Testis (tissue), 3 donors: ENCODE measurements around the gene MTCL1. TPM values are rescaled to one million over a fixed set of nuclear protein-coding genes. Genes with fewer than 3 reads are reported as not detected.

Experiments
- DNase-seq: peaks from one replicate; pipeline ENCODE4 v3.0.0-alpha.2; 2019
- H3K27ac ChIP-seq, 2 donors: fragments of 200-600 bp; sonication (generic); one replicate each; pipeline ENCODE4 v1.5.1; 2019
- H3K27me3 ChIP-seq: fragments of 200-600 bp; sonication (generic); one replicate; pipeline ENCODE4 v1.5.1; 2019
- H3K36me3 ChIP-seq: fragments of 200-600 bp; sonication (generic); one replicate; pipeline ENCODE4 v1.5.1; 2017; ENCODE audit warnings: low read depth; ENCODE audit errors: missing control alignments
- H3K4me1 ChIP-seq: fragments of 200-600 bp; sonication (generic); one replicate; pipeline ENCODE4 v1.5.1; 2019
- H3K4me3 ChIP-seq, 2 donors: fragments of 200-600 bp; sonication (generic); one replicate each; pipeline ENCODE4 v1.5.1; 2017 to 2019
- H3K9me3 ChIP-seq: fragments of 200-600 bp; sonication (generic); one replicate; pipeline ENCODE4 v1.5.1; 2017
- CTCF ChIP-seq, 3 experiments: fragments of 450-650 bp in 2 of 3; fragments of 200-600 bp in 1 of 3; sonication (generic) in 1 of 3; IDR thresholded peaks; one replicate each; pipeline ENCODE4 v1.5.1; 2016 to 2019; ENCODE audit warnings: antibody characterized with exemption in 3 of 3, mild to moderate bottlenecking in 2 of 3, moderate library complexity in 1 of 3
- POLR2A ChIP-seq: fragments of 450-650 bp; IDR thresholded peaks from one replicate; pipeline ENCODE4 v1.6.1; 2017; ENCODE audit warnings: antibody characterized with exemption, mild to moderate bottlenecking, moderate library complexity
- WGBS, 2 donors: methylation state at CpG; one replicate each; pipeline ENCODE4 v1.1.5; 2018; 5-methylcytosine and 5-hydroxymethylcytosine counted together
- intact Hi-C: fragments of 100-400 bp; cut with DNase I; formaldehyde crosslinking; loops from one replicate; pipeline ENCODE4 v1.15.1; 2023; ENCODE audit warnings: low total_unique reads
- polyA plus RNA-seq: library from polyadenylated mRNA; stranded (reverse); fragments of 350-450 nt; fragmentation: Illumina TruSeq; extraction: RNeasy Lipid Tissue Mini Kit (QIAGEN cat#74804); gene quantifications from one replicate; pipeline ENCODE4 v1.2.3, GENCODE V29; 2014; ENCODE audit warnings: low read depth, low replicate concordance; ENCODE audit not compliant: insufficient read depth
- total RNA-seq, 2 donors: library from RNA; depleted of rRNA; stranded (reverse); fragments of >200 nt; gene quantifications; one replicate each; pipeline ENCODE4 v1.2.3, GENCODE V29; 2016

MTCL1 gene
- total and polyA plus RNA-seq, 3 donors from 2014 or later, result 27.5 to 139 (median 95.8) TPM

DNA sequence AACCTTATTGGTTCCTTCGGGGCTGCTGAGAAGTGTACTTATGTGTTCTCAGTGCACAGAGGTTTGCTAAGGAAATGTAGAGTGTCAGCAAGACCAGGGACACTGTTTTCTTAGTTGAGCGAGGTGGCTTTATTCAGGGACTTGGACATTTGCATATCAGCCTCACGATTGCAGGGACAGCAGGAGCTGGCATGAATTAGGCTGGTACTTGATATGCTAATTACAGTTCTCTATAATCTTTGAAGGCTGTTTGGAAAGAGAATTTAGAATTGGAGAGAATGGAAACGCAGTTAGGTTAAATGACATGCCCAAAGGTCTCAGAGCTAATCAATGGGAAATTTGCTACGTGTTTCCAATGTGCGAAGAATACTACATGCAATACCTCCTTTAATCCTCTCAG lies 18.7 kb upstream of the MTCL1 start:
- Histone ChIP-seq H3K9me3 (no peaks in the 10 kb centered on the region), H3K4me1 (peaks cover 15% of the 10 kb centered on the region), H3K36me3 (no peaks in the 10 kb centered on the region), H3K27me3 (no peaks in the 10 kb centered on the region), H3K4me3 (no peak overlapping the region), H3K27ac (peak overlapping the region in 1 of 2 donors; percentile 8)
- intact Hi-C loops, result no loop called here
- DNase-seq, result no peak
- 48 to 56% methylated on average over 6 of the region's 6 CpGs for WGBS, 2 donors
- TF ChIP-seq CTCF (IDR thresholded peaks at IDR 0.05) (no peak), POLR2A (no peak)

- Histone ChIP-seq H3K27me3 (no peaks in the 10 kb centered on the region), H3K4me1 (peaks cover 15% of the 10 kb centered on the region), H3K36me3 (no peaks in the 10 kb centered on the region), H3K27ac (peak overlapping the region; percentile 7 to 8), H3K4me3 (no peak overlapping the region), H3K9me3 (no peaks in the 10 kb centered on the region)
- no peak for DNase-seq
- TF ChIP-seq CTCF (IDR thresholded peaks at IDR 0.05) (no peak), POLR2A (no peak)
- WGBS, 2 donors, result 52 to 63% methylated on average over 8 of the region's 8 CpGs
- intact Hi-C loops, result no loop called here
Observed at GRCh38 chr18:8688216-8688800, 17.0 kb upstream of the MTCL1 start.

DNA sequence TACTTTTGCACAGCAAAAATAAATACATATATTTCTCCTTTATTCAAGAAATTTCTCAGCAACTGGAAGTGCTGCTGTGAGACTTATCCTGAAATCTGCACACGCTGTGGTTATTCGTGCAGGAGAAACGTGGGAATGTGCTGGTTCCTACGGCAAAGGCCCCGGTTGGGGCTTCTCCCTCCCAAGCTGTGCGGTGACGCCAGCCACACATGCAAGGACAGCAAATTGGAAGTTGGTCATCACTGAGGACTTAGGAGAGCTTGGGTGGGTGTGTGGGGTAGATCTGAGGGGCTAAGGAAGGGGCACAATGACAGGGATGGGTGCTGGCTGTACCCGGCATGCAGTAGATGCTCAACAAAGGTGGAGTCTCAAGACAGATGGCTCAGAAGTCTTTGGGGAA lies 16.5 kb upstream of the MTCL1 start:
- peaks cover 15% of the 10 kb centered on the region for H3K4me1 ChIP-seq
- no peaks in the 10 kb centered on the region for H3K36me3 ChIP-seq
- 70 to 79% methylated on average over 8 of the region's 8 CpGs for WGBS, 2 donors
- intact Hi-C loops, result no loop called here
- H3K4me3 ChIP-seq, result no peak overlapping the region
- H3K27me3 ChIP-seq, result no peaks in the 10 kb centered on the region
- TF ChIP-seq POLR2A (no peak), CTCF (IDR thresholded peaks at IDR 0.05) (no peak)
- no peak for DNase-seq
- H3K27ac ChIP-seq, result peak overlapping the region in 1 of 2 donors; percentile 19
- H3K9me3 ChIP-seq, result no peaks in the 10 kb centered on the region

GRCh38 chr18:8689517-8689916 lies 15.8 kb upstream of the MTCL1 start:
- H3K4me1 ChIP-seq, result peaks cover 15% of the 10 kb centered on the region
- WGBS, 2 donors, result 59 to 87% methylated on average over 13 of the region's 13 CpGs
- H3K4me3 ChIP-seq, result no peak overlapping the region
- H3K36me3 ChIP-seq, result no peaks in the 10 kb centered on the region
- peak overlapping the region in 1 of 2 donors; percentile 19 for H3K27ac ChIP-seq
- DNase-seq, result no peak
- TF ChIP-seq POLR2A (no peak), CTCF (IDR thresholded peaks at IDR 0.05) (no peak)
- H3K9me3 ChIP-seq, result no peaks in the 10 kb centered on the region
- no peaks in the 10 kb centered on the region for H3K27me3 ChIP-seq
- intact Hi-C loops, result no loop called here

GRCh38 chr18:8694891-8695290 lies 10.5 kb upstream of the MTCL1 start:
- H3K4me1 ChIP-seq, result no peaks in the 10 kb centered on the region
- no peaks in the 10 kb centered on the region for H3K27me3 ChIP-seq
- TF ChIP-seq CTCF (IDR thresholded peaks at IDR 0.05) (no peak), POLR2A (no peak)
- DNase-seq, result no peak
- intact Hi-C loops, result loop anchor here (10.0 kb wide), 1 partner anchor 360 kb away; no protein-coding TSS in a partner anchor
- WGBS, 2 donors, result 86 to 91% methylated on average over 10 of the region's 10 CpGs
- H3K9me3 ChIP-seq, result no peaks in the 10 kb centered on the region
- H3K27ac ChIP-seq, result no peak overlapping the region
- H3K4me3 ChIP-seq, result no peak overlapping the region
- no peaks in the 10 kb centered on the region for H3K36me3 ChIP-seq
